Gastroesophageal sphincter (tissue), 3 donors: ENCODE results near the gene NKX2-8.

ENCODE experiments used
- EP300 ChIP-seq: sonication (generic); formaldehyde crosslinking; IDR thresholded peaks from one replicate; pipeline ENCODE4 v1.6.1; 2017; ENCODE audit warnings: antibody characterized with exemption, mild to moderate bottlenecking
- POLR2A ChIP-seq, 2 donors: fragments of 450-650 bp; IDR thresholded peaks; one replicate each; pipeline ENCODE4 v1.6.1; 2017; ENCODE audit warnings: antibody characterized with exemption in 2 of 2, mild to moderate bottlenecking in 2 of 2, moderate library complexity in 1 of 2
- POLR2AphosphoS5 ChIP-seq: sonication (generic); formaldehyde crosslinking; IDR thresholded peaks from one replicate; pipeline ENCODE4 v1.6.1; 2017; ENCODE audit warnings: antibody characterized with exemption
- TF ChIP-seq, protein P1 (sequence below), 4 experiments: fragments of 200-600 bp in 2 of 4; fragments of 450-650 bp in 2 of 4; sonication (generic) in 1 of 4; IDR thresholded peaks; one replicate each; pipeline ENCODE4 v1.5.1; 2017 to 2019; ENCODE audit warnings: antibody characterized with exemption in 4 of 4, mild to moderate bottlenecking in 2 of 4, moderate library complexity in 2 of 4

DNA sequence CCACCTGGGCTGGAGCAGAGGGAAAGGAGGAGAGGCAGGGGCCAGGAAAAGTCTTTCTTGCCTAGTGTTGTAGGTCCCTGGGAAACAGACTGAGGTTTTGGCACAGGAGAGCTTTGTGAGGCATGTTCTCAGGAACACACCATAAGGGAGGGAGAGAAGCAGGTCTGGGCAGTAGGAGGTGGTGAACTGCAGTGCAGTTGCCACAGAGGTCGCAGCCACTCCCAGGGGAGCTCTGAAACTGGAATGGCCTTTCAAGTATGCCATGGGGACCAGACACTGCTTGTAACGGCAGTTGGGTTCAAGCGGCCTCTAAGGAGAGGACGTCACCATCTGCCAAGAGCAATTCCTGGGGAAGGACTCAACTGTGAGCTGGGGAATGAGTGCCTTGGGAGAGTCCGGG, 35.4 kb upstream of the NKX2-8 start:
- TF ChIP-seq, protein P1, sequence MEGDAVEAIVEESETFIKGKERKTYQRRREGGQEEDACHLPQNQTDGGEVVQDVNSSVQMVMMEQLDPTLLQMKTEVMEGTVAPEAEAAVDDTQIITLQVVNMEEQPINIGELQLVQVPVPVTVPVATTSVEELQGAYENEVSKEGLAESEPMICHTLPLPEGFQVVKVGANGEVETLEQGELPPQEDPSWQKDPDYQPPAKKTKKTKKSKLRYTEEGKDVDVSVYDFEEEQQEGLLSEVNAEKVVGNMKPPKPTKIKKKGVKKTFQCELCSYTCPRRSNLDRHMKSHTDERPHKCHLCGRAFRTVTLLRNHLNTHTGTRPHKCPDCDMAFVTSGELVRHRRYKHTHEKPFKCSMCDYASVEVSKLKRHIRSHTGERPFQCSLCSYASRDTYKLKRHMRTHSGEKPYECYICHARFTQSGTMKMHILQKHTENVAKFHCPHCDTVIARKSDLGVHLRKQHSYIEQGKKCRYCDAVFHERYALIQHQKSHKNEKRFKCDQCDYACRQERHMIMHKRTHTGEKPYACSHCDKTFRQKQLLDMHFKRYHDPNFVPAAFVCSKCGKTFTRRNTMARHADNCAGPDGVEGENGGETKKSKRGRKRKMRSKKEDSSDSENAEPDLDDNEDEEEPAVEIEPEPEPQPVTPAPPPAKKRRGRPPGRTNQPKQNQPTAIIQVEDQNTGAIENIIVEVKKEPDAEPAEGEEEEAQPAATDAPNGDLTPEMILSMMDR (IDR thresholded peaks at IDR 0.05) = no peak
- TF ChIP-seq EP300 (no peak), POLR2A (IDR thresholded peaks at IDR 0.05) (no peak), POLR2AphosphoS5 (no peak)
